ENCODE measurements around the gene ZEB1.
"Not testable (repeated sequence)": the region's sequence is repeated elsewhere in the genome, so short reads cannot be mapped to it uniquely, and the experiment has no call there.

Gene ZEB1

GRCh38 chr10:31515116-31515515 lies 196.1 kb downstream of the ZEB1 start:
- no peak for DNase-seq

GRCh38 chr10:31515819-31516402 lies 196.9 kb downstream of the ZEB1 start:
- DNase-seq, result no peak

- DNase-seq, result no peak
Measured at GRCh38 chr10:31520986-31521831, 202.2 kb downstream of the ZEB1 start.

- DNase-seq, result no peak
Measured at GRCh38 chr10:31522820-31523219, 203.8 kb downstream of the ZEB1 start.

GRCh38 chr10:31524460-31524859 lies 205.4 kb downstream of the ZEB1 start:
- no peak for DNase-seq

GRCh38 chr10:31526178-31526577 lies 207.2 kb downstream of the ZEB1 start:
- DNase-seq, result no peak

GRCh38 chr10:31526681-31527080 lies 207.7 kb downstream of the ZEB1 start:
- DNase-seq, result no peak

- no peak for DNase-seq
Measured at GRCh38 chr10:31528831-31529230, 209.8 kb downstream of the ZEB1 start.

GRCh38 chr10:31536302-31536701 lies 217.3 kb downstream of the ZEB1 start:
- DNase-seq, result no peak

- DNase-seq, result no peak
Measured at GRCh38 chr10:31549896-31550295, 230.9 kb downstream of the ZEB1 start.

- no peak for DNase-seq
Measured at GRCh38 chr10:31554556-31554955, 235.5 kb downstream of the ZEB1 start.

- DNase-seq, result no peak
Measured at GRCh38 chr10:31557854-31558253, 238.8 kb downstream of the ZEB1 start.

GRCh38 chr10:31568252-31568861 lies 249.3 kb downstream of the ZEB1 start:
- not testable (repeated sequence) for DNase-seq

- DNase-seq, result no peak
Measured at GRCh38 chr10:31574577-31574976, 255.6 kb downstream of the ZEB1 start.

- DNase-seq, result no peak
Measured at GRCh38 chr10:31578181-31578852, 259.3 kb downstream of the ZEB1 start.

- DNase-seq, result no peak
Measured at GRCh38 chr10:31578951-31579350, 259.9 kb downstream of the ZEB1 start.

All from activated CD4-positive, CD25-positive, alpha-beta regulatory T cell (primary cell).